HEK293 (cell line): Measurements from ENCODE around the gene RECK.

Experiments
- CTCF ChIA-PET: fragments of 350-600 bp; formaldehyde crosslinking; extraction: SDS; loops from one replicate; lab custom pipeline; 2021; ENCODE audit warnings: antibody characterized with exemption; lab: Yijun Ruan, JAX
- POLR2A ChIA-PET: fragments of 300-600 bp; formaldehyde crosslinking; extraction: SDS; loops from one replicate; lab custom pipeline; 2020; ENCODE audit warnings: antibody characterized with exemption, inconsistent platforms; lab: Yijun Ruan, JAX
- H3K27ac ChIP-seq: fragments of 200-500 bp; sonication (Bioruptor generic); 2 replicates; pipeline ENCODE4 v1.5.1; 2014; ENCODE audit warnings: low read depth, low read length, control low read depth, inconsistent platforms; ENCODE audit errors: extremely low read depth
- H3K36me3 ChIP-seq, 2 experiments: fragments of 200-500 bp in 1 of 2; sonication (Bioruptor generic) in 1 of 2; 1 replicate in 1 of 2; 2 replicates in 1 of 2; pipeline ENCODE4 v1.5.1; 2014 to 2017; ENCODE audit warnings: inconsistent platforms in 2 of 2, low read length in 2 of 2; ENCODE audit not compliant: control insufficient read depth in 2 of 2, insufficient read depth in 1 of 2
- H3K4me1 ChIP-seq: fragments of 200-500 bp; sonication (Bioruptor generic); 2 replicates; pipeline ENCODE4 v1.5.1; 2014; ENCODE audit warnings: mild to moderate bottlenecking, low read length, inconsistent platforms; ENCODE audit not compliant: control insufficient read depth, insufficient read depth
- H3K4me3 ChIP-seq: 2 replicates; pipeline ENCODE4 v1.5.1; 2011; ENCODE audit warnings: low read depth, mild to moderate bottlenecking, control low read depth, low read length, moderate library complexity
- H3K9me3 ChIP-seq: fragments of 200-500 bp; sonication (Bioruptor generic); 2 replicates; pipeline ENCODE4 v1.5.1; 2014; ENCODE audit warnings: low read depth, low read length, inconsistent platforms; ENCODE audit not compliant: control insufficient read depth, insufficient read depth
- BCL11A ChIP-seq: fragments of 450-650 bp; formaldehyde crosslinking; IDR thresholded peaks from 2 replicates; pipeline ENCODE4 v1.5.1; 2016; ENCODE audit warnings: low read depth, missing biosample characterization, missing genetic modification characterization
- GLIS2 ChIP-seq: fragments of 450-650 bp; formaldehyde crosslinking; IDR thresholded peaks from 2 replicates; pipeline ENCODE4 v1.5.1; 2016; ENCODE audit warnings: missing biosample characterization, missing genetic modification characterization
- HIC1 ChIP-seq: fragments of 450-650 bp; formaldehyde crosslinking; IDR thresholded peaks from 2 replicates; pipeline ENCODE4 v1.5.1; 2016; ENCODE audit warnings: missing biosample characterization, missing genetic modification characterization
- HOXA7 ChIP-seq: sonication (generic); formaldehyde crosslinking; IDR thresholded peaks from 2 replicates; pipeline ENCODE4 v1.8.1; 2022; ENCODE audit warnings: missing genetic modification reagents, borderline replicate concordance
- KLF7 ChIP-seq: fragments of 450-650 bp; formaldehyde crosslinking; IDR thresholded peaks from 2 replicates; pipeline ENCODE4 v1.5.1; 2016; ENCODE audit warnings: missing biosample characterization, missing genetic modification characterization, borderline replicate concordance
- SCRT1 ChIP-seq: fragments of 450-650 bp; formaldehyde crosslinking; IDR thresholded peaks from 2 replicates; pipeline ENCODE4 v1.5.1; 2016; ENCODE audit warnings: missing biosample characterization, missing genetic modification characterization, borderline replicate concordance
- ZBTB7A ChIP-seq: fragments of 450-650 bp; formaldehyde crosslinking; IDR thresholded peaks from 2 replicates; pipeline ENCODE4 v1.5.1; 2016; ENCODE audit warnings: low read depth, missing biosample characterization, missing genetic modification characterization
- ZNF18 ChIP-seq: fragments of 450-650 bp; formaldehyde crosslinking; IDR thresholded peaks from 2 replicates; pipeline ENCODE4 v1.5.1; 2016; ENCODE audit warnings: missing biosample characterization, missing genetic modification characterization
- ZNF184 ChIP-seq: fragments of 450-650 bp; IDR thresholded peaks from 2 replicates; pipeline ENCODE4 v1.5.1; 2018; ENCODE audit warnings: missing biosample characterization, mild to moderate bottlenecking, missing genetic modification characterization
- ZNF266 ChIP-seq: fragments of 450-650 bp; formaldehyde crosslinking; IDR thresholded peaks from 2 replicates; pipeline ENCODE4 v1.5.1; 2016; ENCODE audit warnings: missing biosample characterization, missing genetic modification characterization, low read depth
- ZNF280D ChIP-seq: fragments of 450-650 bp; formaldehyde crosslinking; IDR thresholded peaks from 2 replicates; pipeline ENCODE4 v1.5.1; 2016; ENCODE audit warnings: missing biosample characterization, missing genetic modification characterization
- ZNF555 ChIP-seq: fragments of 450-650 bp; formaldehyde crosslinking; conservative IDR thresholded peaks from 2 replicates; pipeline ENCODE4 v1.5.1; 2017; ENCODE audit warnings: missing biosample characterization, mild to moderate bottlenecking, missing genetic modification characterization, inconsistent platforms
- ZNF596 ChIP-seq: fragments of 450-650 bp; IDR thresholded peaks from 2 replicates; pipeline ENCODE4 v1.5.0; 2018; ENCODE audit warnings: missing biosample characterization, mild to moderate bottlenecking, missing genetic modification characterization, moderate library complexity
- ZNF621 ChIP-seq: fragments of 450-650 bp; formaldehyde crosslinking; IDR thresholded peaks from 2 replicates; pipeline ENCODE4 v1.5.1; 2017; ENCODE audit warnings: missing biosample characterization, missing genetic modification characterization
- ZNF626 ChIP-seq: fragments of 450-650 bp; sonication (Bioruptor Pico); formaldehyde crosslinking; IDR thresholded peaks from 2 replicates; pipeline ENCODE4 v1.5.1; 2018; ENCODE audit warnings: missing biosample characterization, missing genetic modification characterization, inconsistent platforms
- ZNF660 ChIP-seq: fragments of 450-650 bp; IDR thresholded peaks from 2 replicates; pipeline ENCODE4 v1.5.1; 2018; ENCODE audit warnings: missing biosample characterization, mild to moderate bottlenecking, missing genetic modification characterization
- ZNF677 ChIP-seq: fragments of 450-650 bp; IDR thresholded peaks from 2 replicates; pipeline ENCODE4 v1.5.0; 2018; ENCODE audit warnings: missing biosample characterization, mild to moderate bottlenecking, missing genetic modification characterization, moderate library complexity
- ZNF747 ChIP-seq: fragments of 450-650 bp; formaldehyde crosslinking; IDR thresholded peaks from 2 replicates; pipeline ENCODE4 v1.5.1; 2016; ENCODE audit warnings: missing biosample characterization, missing genetic modification characterization
- ZNF777 ChIP-seq: fragments of 450-650 bp; formaldehyde crosslinking; IDR thresholded peaks from 2 replicates; pipeline ENCODE4 v1.5.1; 2017; ENCODE audit warnings: missing biosample characterization, missing genetic modification characterization, borderline replicate concordance
- TF ChIP-seq, protein P1 (sequence below): fragments of 450-650 bp; formaldehyde crosslinking; IDR thresholded peaks from 2 replicates; pipeline ENCODE4 v1.5.1; 2017; ENCODE audit warnings: missing biosample characterization, missing genetic modification characterization

RECK gene

DNA sequence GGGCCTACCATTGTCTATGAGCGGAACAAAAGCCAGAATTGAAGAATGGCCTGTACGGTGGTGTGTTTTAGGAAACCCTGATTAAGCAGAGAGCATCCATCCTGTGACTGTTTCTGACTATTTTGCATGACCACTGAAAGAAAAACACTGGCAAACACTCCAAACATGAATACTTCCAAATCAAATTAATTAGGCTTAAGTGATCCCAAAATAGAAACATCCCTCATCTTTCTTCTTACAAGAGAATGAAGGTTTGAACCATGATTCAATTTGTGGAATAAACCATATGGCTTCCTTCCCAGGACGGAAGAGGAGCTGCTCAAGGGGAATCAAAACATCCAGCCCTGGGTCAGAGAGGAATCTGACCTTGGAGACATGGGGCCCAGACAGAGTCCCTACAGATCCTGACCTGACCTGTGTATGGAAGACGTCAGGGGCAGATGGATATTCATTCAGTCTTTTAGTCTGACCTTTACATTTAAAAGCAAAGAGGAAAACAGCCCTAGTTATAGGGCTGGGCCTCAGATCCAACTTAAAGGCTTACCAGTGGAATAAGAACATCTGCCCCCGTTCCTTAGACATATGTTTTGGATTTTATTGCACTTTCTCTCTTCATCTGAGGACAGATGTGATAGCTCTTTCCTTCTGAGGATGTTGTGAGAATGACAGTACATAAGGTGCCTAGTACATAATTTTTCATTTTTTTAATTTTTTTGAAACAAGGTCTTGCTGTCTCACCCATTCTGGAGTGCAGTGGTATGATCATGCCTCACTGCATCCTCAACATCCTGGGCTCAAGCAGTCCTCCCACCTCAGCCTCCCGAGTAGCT lies 17.6 kb upstream of the RECK start:
- no peaks in the 10 kb centered on the region for H3K4me1 ChIP-seq
- CTCF ChIA-PET = interaction anchor here (0.5 to 7.7 kb wide), 7 partner anchors 8 to 350 kb away, joined by 3 to 104 read pairs (median 4); partner anchors contain the start of gene GLIPR2
- H3K36me3 ChIP-seq = no peaks in the 10 kb centered on the region
- POLR2A ChIA-PET = no interaction called here
- H3K9me3 ChIP-seq = no peaks in the 10 kb centered on the region
- no peak for TF ChIP-seq ZNF626 (tag by site-specific recombination)
- no peak for TF ChIP-seq ZNF266 (tag by site-specific recombination)
- TF ChIP-seq BCL11A = no peak
- TF ChIP-seq ZNF747 (tag by site-specific recombination) = no peak
- TF ChIP-seq ZNF280D (tag by site-specific recombination) = no peak
- no peak for TF ChIP-seq ZNF677 (tag by site-specific recombination)
- TF ChIP-seq, protein P1, sequence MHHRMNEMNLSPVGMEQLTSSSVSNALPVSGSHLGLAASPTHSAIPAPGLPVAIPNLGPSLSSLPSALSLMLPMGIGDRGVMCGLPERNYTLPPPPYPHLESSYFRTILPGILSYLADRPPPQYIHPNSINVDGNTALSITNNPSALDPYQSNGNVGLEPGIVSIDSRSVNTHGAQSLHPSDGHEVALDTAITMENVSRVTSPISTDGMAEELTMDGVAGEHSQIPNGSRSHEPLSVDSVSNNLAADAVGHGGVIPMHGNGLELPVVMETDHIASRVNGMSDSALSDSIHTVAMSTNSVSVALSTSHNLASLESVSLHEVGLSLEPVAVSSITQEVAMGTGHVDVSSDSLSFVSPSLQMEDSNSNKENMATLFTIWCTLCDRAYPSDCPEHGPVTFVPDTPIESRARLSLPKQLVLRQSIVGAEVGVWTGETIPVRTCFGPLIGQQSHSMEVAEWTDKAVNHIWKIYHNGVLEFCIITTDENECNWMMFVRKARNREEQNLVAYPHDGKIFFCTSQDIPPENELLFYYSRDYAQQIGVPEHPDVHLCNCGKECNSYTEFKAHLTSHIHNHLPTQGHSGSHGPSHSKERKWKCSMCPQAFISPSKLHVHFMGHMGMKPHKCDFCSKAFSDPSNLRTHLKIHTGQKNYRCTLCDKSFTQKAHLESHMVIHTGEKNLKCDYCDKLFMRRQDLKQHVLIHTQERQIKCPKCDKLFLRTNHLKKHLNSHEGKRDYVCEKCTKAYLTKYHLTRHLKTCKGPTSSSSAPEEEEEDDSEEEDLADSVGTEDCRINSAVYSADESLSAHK (tag by site-specific recombination) = no peak
- TF ChIP-seq ZNF596 (tag by site-specific recombination) = no peak
- TF ChIP-seq ZNF777 (tag by site-specific recombination) = no peak
- TF ChIP-seq ZNF621 = no peak
- TF ChIP-seq HIC1 (tag by site-specific recombination) = no peak
- TF ChIP-seq ZBTB7A (tag by site-specific recombination) = no peak
- TF ChIP-seq ZNF18 = no peak
- TF ChIP-seq SCRT1 (tag by site-specific recombination) = no peak
- no peak for TF ChIP-seq ZNF555 (tag by site-specific recombination)
- TF ChIP-seq ZNF184 (tag by site-specific recombination) = no peak
- no peak for TF ChIP-seq GLIS2
- TF ChIP-seq HOXA7 (CRISPR knock-in tag) = no peak
- no peak for TF ChIP-seq KLF7 (tag by site-specific recombination)
- no peak for TF ChIP-seq ZNF660 (tag by site-specific recombination)
- H3K4me3 ChIP-seq = no peak overlapping the region
- no peak overlapping the region for H3K27ac ChIP-seq
